SJCRH30 (cell line): ENCODE data around the gene ELMO1. TPM values are rescaled to one million over a fixed set of nuclear protein-coding genes. Genes with fewer than 3 reads are reported as not detected.
A peak's percentile ranks its signal among the peaks of the same experiment; 100 is the strongest.

ENCODE experiments used
- DNase-seq, 2 experiments: peaks; one replicate each; pipeline ENCODE4 v3.0.0-alpha.2; 2015 to 2020
- H3K27ac ChIP-seq: fragments of 250-450 bp; sonication (Bioruptor Pico); 2 replicates; pipeline ENCODE4 v1.5.1; 2020; ENCODE audit warnings: mild to moderate bottlenecking, moderate library complexity
- H3K27me3 ChIP-seq: fragments of 250-450 bp; sonication (Bioruptor Pico); 2 replicates; pipeline ENCODE4 v1.5.1; 2020; ENCODE audit warnings: mild to moderate bottlenecking, moderate library complexity
- H3K36me3 ChIP-seq: fragments of 250-450 bp; sonication (Bioruptor Pico); 2 replicates; pipeline ENCODE4 v1.5.1; 2020; ENCODE audit warnings: mild to moderate bottlenecking, moderate library complexity
- H3K4me1 ChIP-seq: fragments of 250-450 bp; sonication (Bioruptor Pico); 2 replicates; pipeline ENCODE4 v1.5.1; 2020; ENCODE audit warnings: mild to moderate bottlenecking, moderate library complexity
- H3K4me3 ChIP-seq: fragments of 250-450 bp; sonication (Bioruptor Pico); 2 replicates; pipeline ENCODE4 v1.5.1; 2020; ENCODE audit warnings: mild to moderate bottlenecking, moderate library complexity
- H3K9me3 ChIP-seq: fragments of 250-450 bp; sonication (Bioruptor Pico); replicated peaks from 2 replicates; pipeline ENCODE4 v1.5.1; 2020; ENCODE audit warnings: mild to moderate bottlenecking, moderate library complexity
- total RNA-seq: library from RNA; depleted of rRNA; stranded (reverse); fragments of >200 nt; shearing (Covaris generic); gene quantifications from 2 replicates; pipeline ENCODE4 v1.2.3, GENCODE V29; 2014

Gene ELMO1
- total RNA-seq, 1 experiment from 2014 or later = 67.2 TPM

DNA sequence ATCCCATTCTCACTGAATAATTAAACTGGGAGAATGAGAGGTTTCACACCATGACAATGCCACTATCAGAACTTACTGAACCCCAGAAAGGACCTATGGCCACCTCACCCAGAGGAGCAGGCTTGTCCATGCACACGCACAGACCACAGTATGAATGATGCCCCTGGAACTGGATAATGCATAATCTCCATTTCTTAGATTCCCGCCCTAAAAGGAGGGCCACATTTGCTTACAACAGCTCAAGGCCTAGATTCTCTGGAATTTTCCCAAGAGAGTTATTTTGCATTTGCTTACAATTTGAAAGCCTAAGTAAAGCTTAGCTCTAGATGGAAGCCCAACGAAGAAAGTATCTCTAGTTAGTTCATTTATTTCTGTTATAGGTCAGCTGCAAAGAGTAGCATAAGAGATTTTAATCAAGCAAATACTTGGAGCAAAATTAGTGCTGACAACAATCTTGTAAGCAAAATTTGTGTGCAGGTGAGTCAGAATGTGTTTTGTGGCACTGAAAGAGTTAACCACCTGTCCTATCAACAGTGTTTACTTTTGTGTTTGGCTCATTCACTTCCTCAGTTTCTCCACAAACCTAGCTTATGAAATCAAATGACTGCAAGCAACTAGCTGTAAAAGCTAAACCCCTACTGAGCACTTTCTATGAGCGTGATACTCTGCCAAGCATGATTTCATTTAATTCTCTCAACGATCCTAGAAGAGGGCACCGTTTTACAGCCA lies 32.1 kb downstream of the ELMO1 start:
- Histone ChIP-seq H3K4me1 (peaks cover 5% of the 10 kb centered on the region; the same call in 1 of the 2 replicates), H3K27me3 (no peaks in the 10 kb centered on the region), H3K4me3 (no peak overlapping the region), H3K9me3 (no peaks in the 10 kb centered on the region), H3K27ac (no peak overlapping the region), H3K36me3 (peaks cover 13% of the 10 kb centered on the region)
- no peak for DNase-seq

DNA sequence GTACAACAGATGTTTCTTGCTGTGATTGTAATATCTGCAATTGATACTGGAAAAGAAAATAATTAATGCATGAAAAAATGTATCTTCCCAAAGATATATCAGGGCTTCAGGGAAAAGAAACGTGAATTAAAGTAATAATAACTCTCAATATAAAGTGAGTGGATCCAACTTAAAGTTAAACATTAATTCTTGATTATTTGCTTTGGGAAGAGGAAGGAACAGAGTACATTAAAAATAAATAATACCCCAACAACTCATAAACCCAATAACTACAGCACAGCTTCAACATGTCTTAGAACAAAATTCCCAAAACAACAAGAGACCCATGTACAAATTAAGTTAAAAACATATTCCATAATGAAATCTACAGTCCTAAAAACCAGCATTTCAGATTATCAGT lies 33.0 kb downstream of the ELMO1 start:
- no peaks in the 10 kb centered on the region for H3K9me3 ChIP-seq
- no peak overlapping the region for H3K4me3 ChIP-seq
- no peaks in the 10 kb centered on the region for H3K27me3 ChIP-seq
- H3K36me3 ChIP-seq = peaks cover 17% of the 10 kb centered on the region
- no peaks in the 10 kb centered on the region for H3K4me1 ChIP-seq
- DNase-seq = no peak
- H3K27ac ChIP-seq = no peak overlapping the region

DNA sequence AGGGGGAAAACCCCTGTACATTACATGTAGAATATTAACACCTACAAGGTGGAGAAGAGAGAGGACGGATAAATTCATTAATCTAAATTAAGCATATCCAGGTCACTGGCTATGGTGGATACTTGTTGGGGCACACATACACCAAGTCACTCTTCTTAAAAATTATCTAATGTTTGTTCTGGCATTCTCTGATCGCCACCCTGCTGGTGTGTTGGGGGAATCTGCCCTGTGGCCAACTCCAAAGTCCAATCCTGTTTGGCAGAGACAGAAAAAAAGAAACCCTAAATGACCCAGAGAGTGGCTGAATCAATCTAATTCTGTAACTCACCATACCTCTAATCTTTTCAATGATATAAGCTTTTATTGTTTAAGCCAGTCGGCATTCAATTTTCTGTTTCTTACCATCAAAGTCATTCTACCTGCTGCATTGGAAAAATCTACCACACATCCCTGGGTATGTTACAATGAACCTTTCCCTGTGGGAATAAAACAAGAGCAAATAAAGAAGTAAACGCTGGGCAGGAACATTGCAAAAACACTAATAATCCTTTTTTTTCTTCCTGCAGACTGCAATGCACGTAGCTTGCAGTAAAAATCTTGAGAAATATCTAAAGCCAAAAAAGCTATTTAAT lies 34.2 kb downstream of the ELMO1 start:
- Histone ChIP-seq H3K9me3 (no peaks in the 10 kb centered on the region), H3K27ac (no peak overlapping the region), H3K36me3 (peaks cover 17% of the 10 kb centered on the region), H3K4me3 (no peak overlapping the region), H3K27me3 (no peaks in the 10 kb centered on the region), H3K4me1 (no peaks in the 10 kb centered on the region)
- DNase-seq = no peak

DNA sequence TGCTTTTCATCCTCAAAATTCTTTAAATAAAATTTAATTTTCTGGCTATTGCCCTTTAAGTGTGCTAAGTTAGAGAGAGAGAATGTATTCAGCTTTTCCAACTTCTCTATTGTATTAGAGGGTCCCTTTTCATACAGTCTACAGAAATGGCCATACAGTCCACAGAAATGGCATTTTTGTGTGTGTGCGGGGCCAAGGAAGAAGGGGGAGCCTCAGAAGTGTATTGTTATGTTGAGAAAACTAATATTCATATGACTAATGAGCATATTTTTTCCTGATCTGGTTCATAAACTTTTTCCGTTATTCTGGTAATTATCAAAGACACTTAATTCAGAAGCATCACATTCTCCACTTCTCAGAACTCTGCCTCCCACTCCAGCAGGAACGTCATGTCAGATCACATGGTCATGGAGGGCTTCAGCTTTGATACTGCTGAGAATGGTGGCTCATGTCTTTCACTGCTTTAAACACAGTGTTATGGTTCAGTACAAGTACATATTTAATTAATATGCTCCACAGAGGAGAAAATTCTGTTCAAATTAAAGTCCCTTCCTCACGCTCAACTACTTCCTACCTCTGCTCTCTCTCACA lies 37.1 kb downstream of the ELMO1 start:
- Histone ChIP-seq H3K27ac (no peak overlapping the region), H3K4me3 (no peak overlapping the region), H3K27me3 (no peaks in the 10 kb centered on the region), H3K9me3 (no peaks in the 10 kb centered on the region), H3K36me3 (peaks cover 13% of the 10 kb centered on the region), H3K4me1 (no peaks in the 10 kb centered on the region)
- no peak for DNase-seq

DNA sequence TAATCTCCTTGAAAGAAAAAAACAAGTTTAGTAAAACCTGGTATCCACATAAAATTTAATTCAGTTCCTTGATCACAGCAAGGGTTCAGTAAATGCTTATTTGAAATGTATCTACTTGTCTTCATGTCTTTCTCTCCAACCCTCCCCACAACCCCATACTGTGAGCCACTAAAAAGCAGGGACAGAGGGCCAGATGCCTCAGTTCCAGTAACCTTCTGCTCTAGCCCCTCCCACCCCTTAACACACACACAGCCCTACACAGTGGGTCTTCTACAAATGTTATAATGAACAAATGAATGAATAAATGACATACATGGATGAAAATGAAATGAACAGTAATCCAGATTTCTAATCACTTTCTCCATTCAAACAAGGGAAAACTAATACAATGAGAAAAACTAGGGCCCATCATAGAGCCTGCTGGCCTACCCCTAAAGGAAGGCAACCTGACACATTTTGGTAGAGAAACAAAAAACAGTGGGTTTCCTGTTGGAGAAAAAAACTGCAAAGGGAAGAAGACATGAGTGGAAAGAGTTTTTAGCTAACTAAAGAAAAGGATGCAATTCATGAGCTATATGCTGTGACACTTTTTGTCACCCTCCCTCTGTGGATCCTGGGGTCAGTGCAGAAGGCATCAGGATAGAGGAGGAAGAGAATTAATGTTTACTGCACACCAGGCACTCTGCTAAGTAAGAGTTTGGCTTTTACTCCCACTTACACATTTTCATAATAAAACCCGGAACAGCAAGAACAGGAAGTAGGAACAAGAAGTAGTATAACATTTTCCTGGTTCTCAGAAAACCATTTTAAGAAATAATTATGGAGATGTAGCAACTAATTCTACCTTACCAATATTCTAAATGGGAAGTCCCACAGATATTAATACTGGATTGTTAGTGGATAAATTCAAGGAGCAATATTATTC lies 38.1 kb downstream of the ELMO1 start:
- Histone ChIP-seq H3K27me3 (no peaks in the 10 kb centered on the region), H3K9me3 (no peaks in the 10 kb centered on the region), H3K36me3 (peaks cover 12% of the 10 kb centered on the region), H3K27ac (no peak overlapping the region), H3K4me1 (no peaks in the 10 kb centered on the region), H3K4me3 (no peak overlapping the region)
- no peak for DNase-seq

DNA sequence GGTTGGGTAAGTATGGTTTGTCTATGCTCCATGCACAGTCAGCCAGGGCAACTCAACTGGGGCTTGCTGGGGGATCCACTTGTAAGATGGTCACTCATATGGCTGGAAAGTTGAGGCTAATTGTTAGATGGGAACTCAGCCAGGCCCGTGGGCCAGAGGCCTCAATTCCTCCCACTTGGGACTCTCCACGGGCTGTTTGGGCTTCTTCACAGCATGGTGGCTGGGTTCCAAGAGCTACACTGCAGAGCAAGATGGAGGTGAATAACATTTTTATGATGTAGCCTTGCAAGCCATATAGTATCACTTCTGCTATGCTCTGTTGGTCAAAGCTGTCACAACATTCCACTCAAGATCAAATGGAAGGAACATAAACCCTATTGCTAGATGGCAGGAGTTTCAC lies 39.2 kb downstream of the ELMO1 start:
- Histone ChIP-seq H3K36me3 (peaks cover 7% of the 10 kb centered on the region), H3K27ac (no peak overlapping the region), H3K27me3 (no peaks in the 10 kb centered on the region), H3K4me3 (no peak overlapping the region), H3K4me1 (no peaks in the 10 kb centered on the region), H3K9me3 (no peaks in the 10 kb centered on the region)
- no peak for DNase-seq

DNA sequence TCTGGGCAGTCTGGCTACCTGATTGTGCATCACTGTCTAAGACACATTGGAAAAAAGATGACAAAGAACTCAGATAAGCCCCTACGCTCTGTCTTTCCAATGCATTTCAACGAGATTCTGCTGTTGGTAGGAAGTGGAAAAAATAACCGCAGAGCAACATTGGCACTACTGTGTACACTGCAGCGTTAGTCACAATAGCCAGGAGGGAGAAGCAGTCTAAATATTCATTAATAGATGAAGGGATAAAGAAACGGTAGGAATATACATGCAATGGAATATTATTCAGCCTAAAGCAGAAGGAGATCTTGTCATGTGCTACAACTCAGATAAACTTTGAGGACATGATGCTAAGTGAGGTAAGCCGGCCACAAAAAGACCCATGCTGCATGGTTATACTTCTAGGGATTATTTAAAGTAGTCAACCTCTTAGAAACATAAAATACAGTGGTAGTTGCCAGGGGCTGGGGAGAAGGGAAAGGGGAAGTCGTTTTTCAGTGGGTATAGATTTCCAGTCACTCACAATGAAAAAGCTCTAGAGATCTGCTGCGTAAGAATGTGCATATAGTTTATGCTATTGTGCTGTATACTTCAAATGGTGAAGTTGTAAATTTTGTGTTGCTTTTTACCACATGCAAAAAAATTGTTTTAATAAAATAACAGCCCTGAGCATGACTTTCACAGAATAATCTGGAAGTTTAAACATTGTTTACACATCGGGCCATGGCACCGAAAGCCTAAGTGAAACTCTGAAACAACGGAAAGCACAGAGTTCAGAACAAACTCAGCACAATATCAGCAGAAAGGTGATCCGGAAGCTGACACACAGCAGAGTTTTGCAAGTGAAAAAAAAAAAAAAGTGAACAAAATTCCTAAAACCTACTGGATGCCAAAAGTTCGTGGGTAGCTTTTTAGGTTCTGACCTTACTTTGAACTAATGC lies 40.1 kb downstream of the ELMO1 start:
- Histone ChIP-seq H3K9me3 (no peaks in the 10 kb centered on the region), H3K27me3 (no peaks in the 10 kb centered on the region), H3K4me1 (no peaks in the 10 kb centered on the region), H3K36me3 (peaks cover 3% of the 10 kb centered on the region; the same call in 1 of the 2 replicates), H3K27ac (no peak overlapping the region), H3K4me3 (no peak overlapping the region)
- no peak for DNase-seq

DNA sequence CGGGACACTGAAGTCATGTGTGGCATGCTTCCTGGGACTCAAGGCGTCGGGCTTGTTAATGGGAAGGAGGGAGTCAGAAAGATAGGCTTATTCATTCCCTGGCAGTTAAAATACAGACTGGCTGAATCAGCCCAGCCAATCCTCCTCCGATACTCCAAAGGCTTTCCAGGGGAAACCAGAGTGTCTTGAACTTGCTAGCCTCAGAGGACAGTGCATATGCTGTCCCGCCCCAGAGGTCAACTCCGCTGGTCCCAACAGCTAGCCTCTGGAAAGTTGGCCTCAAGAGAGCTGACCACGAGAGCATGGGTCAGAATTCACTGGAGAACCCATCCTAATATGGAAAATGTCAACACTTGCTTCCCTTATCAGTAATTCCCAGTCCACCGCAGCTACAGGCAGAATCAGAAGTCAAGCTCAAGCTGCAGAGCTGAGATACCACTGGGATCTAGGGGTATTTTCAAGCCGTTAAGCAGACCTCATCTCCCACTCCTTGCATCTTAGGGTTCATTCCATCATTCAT lies 43.0 kb downstream of the ELMO1 start:
- no peak overlapping the region for H3K27ac ChIP-seq
- DNase-seq = no peak
- no peaks in the 10 kb centered on the region for H3K27me3 ChIP-seq
- H3K4me3 ChIP-seq = no peak overlapping the region
- H3K36me3 ChIP-seq = no peaks in the 10 kb centered on the region
- H3K9me3 ChIP-seq = no peaks in the 10 kb centered on the region
- no peaks in the 10 kb centered on the region for H3K4me1 ChIP-seq

DNA sequence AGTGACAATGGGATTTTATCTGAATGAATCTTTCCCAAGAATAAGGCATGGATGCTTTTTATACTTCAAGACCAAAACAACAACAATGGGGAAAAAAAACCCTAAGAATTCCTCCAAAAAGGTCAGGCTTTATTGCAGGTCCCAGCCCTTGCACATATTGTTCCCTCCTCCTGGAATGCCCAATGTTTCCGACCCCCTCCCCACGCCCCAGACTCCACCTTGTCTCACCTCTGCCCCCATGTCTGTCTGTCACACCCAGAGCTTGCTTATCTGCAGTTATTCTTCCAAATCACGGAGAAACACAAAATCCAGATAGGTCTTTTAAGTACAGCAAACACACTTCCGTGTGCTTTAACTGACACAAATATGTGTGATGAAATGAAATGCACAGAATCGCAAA lies 43.5 kb downstream of the ELMO1 start:
- no peak for DNase-seq
- Histone ChIP-seq H3K27me3 (no peaks in the 10 kb centered on the region), H3K27ac (no peak overlapping the region), H3K9me3 (no peaks in the 10 kb centered on the region), H3K36me3 (no peaks in the 10 kb centered on the region), H3K4me3 (no peak overlapping the region), H3K4me1 (no peaks in the 10 kb centered on the region)

DNA sequence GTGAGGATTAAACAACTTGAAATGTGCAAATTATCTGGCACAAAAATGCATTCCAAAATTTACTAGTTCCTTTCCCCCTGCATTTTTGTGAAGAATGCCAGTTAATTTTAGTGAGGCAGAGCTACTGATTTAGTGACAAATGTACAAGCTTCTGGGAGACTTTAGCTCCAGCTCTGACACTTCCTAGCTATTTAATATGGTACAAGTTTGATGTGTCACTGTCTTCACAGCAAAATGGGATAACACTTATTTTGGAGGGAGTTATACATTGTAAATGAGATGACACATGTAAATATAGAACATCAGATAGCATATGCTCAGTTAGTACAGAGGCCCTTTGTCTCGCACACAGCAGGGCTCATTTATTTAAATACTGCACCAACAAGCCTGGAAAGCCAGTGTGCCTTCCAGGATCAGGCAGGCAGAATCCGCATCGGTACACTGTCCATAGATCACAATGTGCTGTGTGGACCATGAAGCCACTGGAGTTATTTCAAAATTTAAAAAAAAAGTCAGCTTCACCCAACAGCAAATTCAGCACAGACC lies 48.7 kb downstream of the ELMO1 start:
- peak in 1 of 2 experiments; percentile 13 for DNase-seq
- H3K27me3 ChIP-seq = no peaks in the 10 kb centered on the region
- H3K27ac ChIP-seq = no peak overlapping the region

DNA sequence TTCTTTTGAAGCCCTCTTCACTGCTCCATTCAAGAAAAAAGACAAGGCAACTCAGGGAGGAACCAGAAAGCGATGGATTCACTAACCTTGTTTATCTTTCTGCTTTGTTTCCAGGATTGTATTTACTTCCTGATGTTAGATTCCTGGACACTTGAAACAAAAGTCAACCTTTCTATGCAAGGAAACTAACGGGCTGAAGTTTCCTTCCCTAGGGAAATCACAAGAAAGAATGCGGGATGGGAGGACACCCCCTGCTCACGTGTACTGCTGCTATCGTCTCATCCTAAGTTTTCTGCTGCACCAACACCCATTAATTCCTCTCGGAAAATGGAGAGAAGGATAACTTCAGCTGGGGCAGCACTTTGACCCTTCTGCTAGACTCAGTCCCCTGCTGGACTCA lies 50.3 kb downstream of the ELMO1 start:
- no peaks in the 10 kb centered on the region for H3K36me3 ChIP-seq

More for the DNA sequence above, 48.7 kb downstream of the ELMO1 start:
- Histone ChIP-seq H3K36me3 (no peaks in the 10 kb centered on the region), H3K4me1 (no peaks in the 10 kb centered on the region), H3K9me3 (no peaks in the 10 kb centered on the region), H3K4me3 (no peak overlapping the region)

DNA sequence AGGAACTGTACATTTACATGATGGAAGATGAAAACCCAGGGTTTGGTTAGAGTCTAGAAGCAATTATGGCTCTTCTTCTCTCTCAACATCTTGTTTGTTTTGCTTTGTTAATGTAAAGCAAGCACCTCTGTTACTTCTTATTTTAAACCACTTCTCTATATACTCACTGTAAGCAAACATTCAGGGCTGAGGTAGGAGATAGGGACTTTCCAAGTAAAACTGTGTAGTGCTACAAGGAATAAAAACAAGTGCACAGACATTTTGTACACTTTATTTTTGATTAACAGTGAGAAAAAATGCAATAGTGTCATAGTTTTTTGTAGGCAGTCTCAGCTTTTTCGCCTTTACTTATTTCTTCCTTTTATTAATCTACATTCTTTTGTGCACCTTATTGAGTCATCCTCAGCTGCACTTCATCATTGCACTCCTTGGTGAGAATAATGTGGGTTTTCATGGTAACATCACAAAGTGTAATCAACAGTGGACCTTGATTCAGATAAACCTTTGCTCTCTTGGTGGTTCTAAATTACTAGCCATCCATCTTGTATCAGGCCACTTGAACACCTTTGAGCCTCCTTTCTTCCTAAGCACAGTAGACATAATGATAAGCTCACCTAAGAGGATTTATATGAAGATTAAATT lies 52.9 kb downstream of the ELMO1 start:
- H3K4me1 ChIP-seq = peaks cover 3% of the 10 kb centered on the region; the same call in 1 of the 2 replicates
- no peak overlapping the region for H3K4me3 ChIP-seq
- H3K9me3 ChIP-seq = no peaks in the 10 kb centered on the region
- no peak overlapping the region for H3K27ac ChIP-seq
- H3K27me3 ChIP-seq = no peaks in the 10 kb centered on the region
- DNase-seq = no peak
- H3K36me3 ChIP-seq = no peaks in the 10 kb centered on the region

More for the DNA sequence above, 50.3 kb downstream of the ELMO1 start:
- no peak overlapping the region for H3K27ac ChIP-seq
- H3K4me1 ChIP-seq = no peaks in the 10 kb centered on the region
- DNase-seq = no peak
- no peak overlapping the region for H3K4me3 ChIP-seq
- H3K9me3 ChIP-seq = no peaks in the 10 kb centered on the region
- H3K27me3 ChIP-seq = no peaks in the 10 kb centered on the region

DNA sequence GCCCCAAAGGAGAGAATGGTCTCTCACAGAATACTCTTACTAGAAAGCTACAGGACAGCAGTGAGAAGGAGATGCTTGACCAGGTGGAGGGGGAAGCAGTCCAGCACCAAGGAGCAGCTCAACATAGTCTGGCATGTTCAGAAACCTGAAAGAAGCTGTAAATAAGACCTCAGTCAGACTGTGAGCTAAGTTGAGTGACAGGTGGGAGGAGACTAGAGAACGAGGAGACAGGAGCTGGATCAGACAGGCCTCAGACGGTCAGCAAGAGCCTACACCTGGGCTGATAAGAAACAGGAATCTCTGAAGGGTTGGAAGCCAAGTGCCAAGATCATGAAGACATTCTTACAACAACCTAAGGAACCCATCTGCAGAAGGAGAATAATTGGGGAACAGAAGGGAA lies 54.5 kb downstream of the ELMO1 start:
- Histone ChIP-seq H3K9me3 (no peaks in the 10 kb centered on the region), H3K4me3 (no peak overlapping the region), H3K36me3 (no peaks in the 10 kb centered on the region), H3K27me3 (no peaks in the 10 kb centered on the region), H3K4me1 (peaks cover 19% of the 10 kb centered on the region), H3K27ac (no peak overlapping the region)
- DNase-seq = no peak
